GM18868 (cell line): Measurements from ENCODE around the gene MAP3K7CL.
A peak's percentile ranks its signal among the peaks of the same experiment; 100 is the strongest.

ENCODE experiments used
- ATAC-seq: cut with Tn5 transposase; IDR thresholded peaks from one replicate; pipeline ENCODE4 v1.9.1; 2021; ENCODE audit warnings: mild to moderate bottlenecking, moderate library complexity; ENCODE audit not compliant: unreplicated experiment

Gene MAP3K7CL

GRCh38 chr21:29194342-29194741 is 63.9 kb downstream of the MAP3K7CL start:
- ATAC-seq: no peak

DNA sequence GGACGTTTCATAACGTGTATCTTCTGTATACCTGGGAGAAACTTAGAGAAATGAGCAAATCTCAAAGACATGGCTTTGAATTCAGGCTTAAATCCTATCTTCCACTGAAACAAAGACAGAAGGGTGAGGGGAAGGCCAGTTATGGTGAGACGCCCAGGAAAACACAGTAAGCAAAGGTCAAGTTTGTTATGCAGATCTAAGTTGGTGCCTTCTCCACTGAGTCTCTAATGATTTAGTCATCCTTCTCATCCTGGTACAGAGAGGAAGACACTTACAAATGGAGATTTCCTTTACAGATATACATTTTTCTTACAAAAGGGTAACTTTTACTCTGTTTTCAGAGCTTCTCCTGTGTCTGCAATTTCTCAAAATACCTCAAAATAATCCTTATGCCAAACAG is 64.4 kb downstream of the MAP3K7CL start:
- ATAC-seq: no peak

- peak; percentile 97 for ATAC-seq
Measured at GRCh38 chr21:29195981-29196669, 65.7 kb downstream of the MAP3K7CL start.

DNA sequence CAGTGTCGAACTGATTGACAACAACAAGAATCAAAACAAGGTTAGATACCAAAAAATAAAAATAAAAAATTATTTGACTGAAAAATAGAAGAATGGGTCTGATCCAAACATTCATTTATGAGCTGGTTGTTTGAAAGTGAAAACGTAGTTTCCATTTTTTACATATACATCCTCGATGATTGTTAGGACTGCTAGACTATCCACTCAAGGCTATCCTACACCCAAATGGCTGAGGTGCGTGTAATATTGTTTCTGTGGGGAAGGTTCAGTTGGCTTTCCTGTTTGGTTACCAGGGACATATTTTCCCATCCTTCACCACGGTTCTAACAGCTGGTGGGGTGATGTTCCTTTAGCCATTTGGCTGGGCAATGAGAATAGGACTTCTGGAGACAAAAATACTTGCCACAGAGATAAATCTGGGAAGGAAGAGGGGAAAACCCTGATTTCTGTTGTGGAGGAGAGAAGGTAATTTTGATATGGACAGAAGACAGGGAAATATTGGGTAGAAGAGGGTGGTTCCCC is 66.3 kb downstream of the MAP3K7CL start:
- ATAC-seq: peak; percentile 24

GRCh38 chr21:29201186-29201585 is 70.7 kb downstream of the MAP3K7CL start:
- ATAC-seq: no peak

GRCh38 chr21:29205009-29205408 is 74.6 kb downstream of the MAP3K7CL start:
- ATAC-seq: no peak

- no peak for ATAC-seq
Measured at GRCh38 chr21:29205988-29206387, 75.5 kb downstream of the MAP3K7CL start.

GRCh38 chr21:29206445-29206844 is 76.0 kb downstream of the MAP3K7CL start:
- no peak for ATAC-seq

GRCh38 chr21:29207201-29207600 is 76.8 kb downstream of the MAP3K7CL start:
- ATAC-seq: no peak

- peak; percentile 42 for ATAC-seq
Measured at GRCh38 chr21:29208044-29208681, 77.7 kb downstream of the MAP3K7CL start.

DNA sequence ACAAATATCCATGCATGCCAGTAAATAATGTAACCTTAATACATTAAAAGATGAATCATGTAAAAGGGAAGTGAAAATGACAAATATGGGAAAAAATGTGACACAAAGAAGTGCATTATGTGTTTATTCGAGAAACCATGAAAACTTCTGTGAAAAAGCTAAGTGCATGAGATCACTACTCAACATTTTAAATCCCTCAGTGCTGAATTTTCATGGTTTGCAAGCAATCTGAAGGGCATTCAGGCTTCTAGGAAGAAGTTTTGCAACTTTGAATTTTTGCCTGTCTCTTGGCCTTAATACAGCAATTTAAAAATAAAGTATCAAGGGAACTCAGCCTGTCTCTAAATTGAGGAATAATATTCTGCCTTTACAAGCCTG is 78.2 kb downstream of the MAP3K7CL start:
- ATAC-seq: peak; percentile 71

GRCh38 chr21:29209696-29210095 is 79.3 kb downstream of the MAP3K7CL start:
- ATAC-seq: no peak

GRCh38 chr21:29211205-29211604 is 80.8 kb downstream of the MAP3K7CL start:
- ATAC-seq: no peak

DNA sequence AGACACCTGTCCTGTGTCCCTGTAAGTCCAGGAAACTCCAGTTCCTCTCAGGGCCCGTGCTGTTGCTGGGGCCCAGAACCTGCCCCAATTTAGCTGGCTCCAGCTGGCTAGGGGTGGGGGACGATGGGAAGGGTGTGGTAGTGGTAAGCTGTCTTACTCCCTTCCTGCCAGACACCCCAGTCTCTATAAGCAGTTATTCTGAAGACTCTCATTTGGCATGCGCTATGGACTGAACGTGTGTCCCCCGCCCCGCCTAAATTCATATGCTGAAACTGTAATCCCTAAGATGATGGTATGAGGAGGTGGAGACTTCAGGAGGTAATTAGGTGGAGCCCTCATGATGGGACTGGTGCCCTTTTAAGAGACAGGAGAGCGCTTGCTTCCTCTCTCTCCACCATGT is 82.0 kb downstream of the MAP3K7CL start:
- no peak for ATAC-seq

- no peak for ATAC-seq
Measured at GRCh38 chr21:29213513-29214385, 83.3 kb downstream of the MAP3K7CL start.

- no peak for ATAC-seq
Measured at GRCh38 chr21:29215709-29216108, 85.3 kb downstream of the MAP3K7CL start.

DNA sequence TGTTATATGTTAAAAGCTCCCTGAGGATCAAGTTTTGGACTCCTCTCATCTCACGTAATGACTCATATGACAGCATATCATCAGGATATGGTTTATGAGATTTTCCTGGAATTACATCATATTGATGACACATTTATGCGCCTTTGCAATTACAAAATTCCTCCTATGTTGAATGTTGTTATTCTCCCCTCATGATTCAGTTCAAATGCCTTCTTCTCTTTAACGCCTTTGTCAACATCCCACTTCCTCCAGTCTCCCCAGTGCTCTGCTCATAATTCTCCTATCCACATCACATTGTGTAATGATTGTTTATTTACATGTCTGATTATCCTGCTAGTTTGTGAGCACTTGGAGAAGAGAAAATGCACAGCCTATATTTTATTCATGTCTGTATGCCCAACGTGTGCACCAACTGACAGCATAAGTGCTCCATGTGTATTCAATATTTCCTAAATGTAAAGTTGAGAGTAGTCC is 87.4 kb downstream of the MAP3K7CL start:
- ATAC-seq: no peak

DNA sequence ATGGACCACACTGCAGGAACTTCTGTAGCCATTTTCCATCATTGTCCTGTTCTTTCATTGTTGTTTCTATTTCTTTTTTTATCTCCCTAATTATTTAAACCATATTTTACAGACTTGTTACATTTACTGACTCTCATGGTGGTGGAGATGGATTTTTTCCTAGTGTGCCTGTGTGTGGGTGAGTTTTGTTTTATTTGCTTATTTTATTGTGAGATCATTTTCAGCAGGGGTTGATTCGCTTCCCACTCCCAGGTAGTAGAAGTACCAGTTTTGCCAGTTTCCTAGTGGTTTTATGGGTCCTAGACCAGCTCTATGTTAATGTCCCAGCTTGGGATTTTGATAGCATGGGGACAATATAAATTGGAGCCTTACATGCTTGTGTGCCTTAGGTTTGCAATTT is 88.3 kb downstream of the MAP3K7CL start:
- ATAC-seq: no peak

DNA sequence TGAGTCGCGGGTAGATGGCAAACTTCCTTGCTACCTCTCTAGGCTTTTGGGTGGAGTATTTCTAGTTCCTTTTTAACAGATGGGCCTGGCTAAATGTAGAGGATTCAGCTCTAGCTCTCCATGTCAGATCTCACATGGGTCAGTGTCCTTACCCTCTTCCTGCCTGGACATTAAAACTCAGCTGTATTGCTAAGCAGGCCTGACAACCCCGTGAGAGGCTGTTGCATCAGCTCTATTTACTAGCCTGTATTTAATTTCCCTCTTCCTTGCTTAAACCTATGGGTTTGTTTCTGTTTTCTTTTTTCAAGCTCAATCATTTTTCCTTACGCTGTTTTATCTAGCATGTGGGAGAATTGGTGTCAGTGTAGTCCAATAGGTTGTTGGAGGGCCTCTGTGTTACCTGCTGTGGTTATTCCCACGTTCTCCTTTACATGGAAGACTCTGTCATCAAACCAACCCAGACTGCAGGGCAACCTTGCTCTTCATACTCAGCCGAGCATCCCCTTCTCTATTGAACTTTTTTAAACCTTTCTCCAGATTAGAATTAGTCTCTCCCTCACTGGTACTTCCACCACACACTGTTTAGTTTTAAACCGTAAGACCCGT is 88.8 kb downstream of the MAP3K7CL start:
- no peak for ATAC-seq

GRCh38 chr21:29221253-29221744 is 90.9 kb downstream of the MAP3K7CL start:
- ATAC-seq: no peak

DNA sequence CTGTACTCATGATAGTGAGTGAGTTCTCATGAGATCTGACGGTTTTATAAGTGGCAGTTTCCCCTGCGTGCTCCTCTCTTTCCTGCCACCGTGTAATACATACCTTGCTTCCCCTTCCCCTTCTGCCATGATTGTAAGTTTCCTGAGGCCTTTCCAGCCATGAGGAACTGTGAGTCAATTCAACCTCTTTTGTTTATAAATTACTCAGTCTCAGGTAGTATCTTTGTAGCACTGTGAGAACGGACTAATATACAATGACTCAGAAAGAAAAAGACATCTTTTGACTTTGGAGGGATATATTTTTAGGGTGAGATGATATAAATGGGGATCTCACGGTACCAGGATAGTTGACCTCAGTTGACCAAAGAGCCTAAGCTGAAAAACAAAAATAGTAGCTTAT is 93.6 kb downstream of the MAP3K7CL start:
- peak; percentile 69 for ATAC-seq
